ENCODE results near the gene TGFBR2. TPM values are rescaled to one million over a fixed set of nuclear protein-coding genes. Genes with fewer than 3 reads are reported as not detected.
A peak's percentile ranks its signal among the peaks of the same experiment; 100 is the strongest.

TGFBR2 gene
- total and polyA plus RNA-seq, 10 of the 15 experiments (the other 5 are each of a cell fraction or from before 2014, with no cell fraction given), result 0.02 to 0.98 (median 0.18) TPM; not detected in 1

DNA sequence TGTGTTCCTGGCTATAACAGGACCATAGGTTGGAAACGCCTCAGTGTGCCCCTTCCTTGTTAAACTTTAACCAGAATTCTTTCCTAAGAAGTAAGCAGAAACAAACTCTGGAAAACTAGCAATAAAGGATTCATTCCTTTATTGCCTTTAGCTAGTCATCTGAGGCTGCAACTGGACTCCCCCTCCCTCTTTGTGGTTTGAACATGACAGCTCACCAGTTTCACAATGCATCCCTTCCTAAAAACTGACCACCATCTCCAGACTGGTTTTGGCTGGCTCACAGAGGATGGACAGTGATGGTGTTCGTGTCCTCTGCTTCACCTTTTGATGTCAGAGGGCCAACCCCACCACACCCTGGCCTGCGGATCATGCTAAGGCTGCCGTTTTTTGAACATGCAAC, 27.9 kb upstream of the TGFBR2 start:
- Histone ChIP-seq H3K4me1 (ENCODE audit: control insufficient read depth, insufficient read depth, low read length) (peaks cover 8% of the 10 kb centered on the region), H2AFZ (ENCODE audit: control insufficient read depth, low read depth, low read length) (no peak overlapping the region), H3K9me3 (replicated peaks; ENCODE audit: control insufficient read depth, insufficient read depth, low read length) (no peaks in the 10 kb centered on the region), H3K79me2 (ENCODE audit: control insufficient read depth, insufficient read depth, low read length) (no peaks in the 10 kb centered on the region), H3K27ac (ENCODE audit: control insufficient read depth, insufficient read depth) (no peak overlapping the region), H3K27me3 (replicated peaks in 1 of 2; ENCODE audit: control insufficient read depth in 2 of 2, insufficient read depth in 2 of 2, low read length in 1 of 2) (peaks cover 0 to under 1% of the 10 kb centered on the region in 2 experiments; a peak in 1 of 4 replicates), H3K4me3 (no peak overlapping the region), H3K4me2 (ENCODE audit: control insufficient read depth, insufficient read depth) (0 out of 2 replicates have a peak overlapping the region, but pooled peaks have one; percentile 17), H3K9ac (ENCODE audit: control insufficient read depth, insufficient read depth, low read length) (no peak overlapping the region), H3K36me3 (ENCODE audit: control insufficient read depth in 2 of 2, insufficient read depth in 2 of 2, low read length in 1 of 2) (no peaks in the 10 kb centered on the region), H4K20me1 (ENCODE audit: control insufficient read depth, insufficient read depth) (no peaks in the 10 kb centered on the region)
- CTCF ChIA-PET, result no interaction called here
- DNase-seq (ENCODE audit: low read depth, low spot score), result no peak
- TF ChIP-seq HCFC1 (IDR thresholded peaks at IDR 0.05; ENCODE audit: low read length), result no peak
- peak; percentile 77 for TF ChIP-seq RUNX3 (IDR thresholded peaks at IDR 0.05; ENCODE audit: low read length)
- peak; percentile 30; the same call in 2 of the 3 replicates for ATAC-seq
- intact Hi-C loops (cut with micrococcal nuclease; ENCODE audit: unreplicated experiment), result no loop called here
- in situ Hi-C loops (cut with MboI), result no loop called here
- RAD21 ChIA-PET (ENCODE audit: unreplicated experiment), result no interaction called here
- no peak for FAIRE-seq
- WGBS (ENCODE audit: insufficient coverage, insufficient replicate concordance, low lambda C conversion rate, missing lambda C conversion rate), result 51% methylated on average over 4 of the region's 4 CpGs
- POLR2A ChIA-PET, result interaction anchor here (0.6 kb wide), 1 partner anchor 89 kb away, joined by 3 read pairs; no protein-coding TSS in a partner anchor
- SMC1A ChIA-PET (ENCODE audit: uncharacterized antibody, unreplicated experiment), result no interaction called here
- no TSS peak for BruUV-seq (replicated peaks)

GRCh38 chr3:30578986-30579579, 27.3 kb upstream of the TGFBR2 start:
- ChIA-PET SMC1A (ENCODE audit: uncharacterized antibody, unreplicated experiment) (no interaction called here), RAD21 (ENCODE audit: unreplicated experiment) (no interaction called here), CTCF (no interaction called here), POLR2A (no interaction called here)
- in situ Hi-C loops (cut with MboI), result no loop called here
- Histone ChIP-seq H3K36me3 (ENCODE audit: control insufficient read depth in 2 of 2, insufficient read depth in 2 of 2, low read length in 1 of 2) (no peaks in the 10 kb centered on the region), H3K27me3 (replicated peaks in 1 of 2; ENCODE audit: control insufficient read depth in 2 of 2, insufficient read depth in 2 of 2, low read length in 1 of 2) (peaks cover 0 to 6% of the 10 kb centered on the region in 2 experiments; a peak in 1 of 4 replicates), H3K9ac (ENCODE audit: control insufficient read depth, insufficient read depth, low read length) (no peak overlapping the region), H4K20me1 (ENCODE audit: control insufficient read depth, insufficient read depth) (no peaks in the 10 kb centered on the region), H3K27ac (ENCODE audit: control insufficient read depth, insufficient read depth) (no peak overlapping the region), H3K9me3 (replicated peaks; ENCODE audit: control insufficient read depth, insufficient read depth, low read length) (no peaks in the 10 kb centered on the region), H3K4me2 (ENCODE audit: control insufficient read depth, insufficient read depth) (no peak overlapping the region), H3K4me3 (no peak overlapping the region), H3K79me2 (ENCODE audit: control insufficient read depth, insufficient read depth, low read length) (no peaks in the 10 kb centered on the region), H2AFZ (ENCODE audit: control insufficient read depth, low read depth, low read length) (no peak overlapping the region), H3K4me1 (ENCODE audit: control insufficient read depth, insufficient read depth, low read length) (peaks cover 8% of the 10 kb centered on the region)
- 58% methylated on average over 4 of the region's 4 CpGs for WGBS (ENCODE audit: insufficient coverage, insufficient replicate concordance, low lambda C conversion rate, missing lambda C conversion rate)
- intact Hi-C loops (cut with micrococcal nuclease; ENCODE audit: unreplicated experiment), result no loop called here
- no peak for TF ChIP-seq GABPA (IDR thresholded peaks at IDR 0.05; ENCODE audit: low read depth)
- no peak for TF ChIP-seq ATF3 (IDR thresholded peaks at IDR 0.05; ENCODE audit: borderline replicate concordance, extremely low read depth, low read depth, low read length)
- no peak for TF ChIP-seq KAT2A (conservative IDR thresholded peaks at IDR 0.05; ENCODE audit: control insufficient read depth, low read depth, low read length)
- no peak for TF ChIP-seq RFX5 (IDR thresholded peaks at IDR 0.05; ENCODE audit: low read depth, low read length)
- TF ChIP-seq NFIC (IDR thresholded peaks at IDR 0.05; ENCODE audit: low read depth, low read length), result no peak
- TF ChIP-seq ZNF687 (IDR thresholded peaks at IDR 0.05), result no peak
- TF ChIP-seq STAT3 (IDR thresholded peaks at IDR 0.05; ENCODE audit: low read depth, low read length), result no peak
- ATAC-seq (no peak), DNase-seq (ENCODE audit: low read depth, low spot score) (no peak), FAIRE-seq (no peak)
- BruUV-seq (replicated peaks), result no TSS peak
